SK-N-SH (cell line): ENCODE results near the gene RAB26.
"Not testable (repeated sequence)": the region's sequence is repeated elsewhere in the genome, so short reads cannot be mapped to it uniquely, and the experiment has no call there.

Experiments
- MXI1 ChIP-seq: IDR thresholded peaks from 2 replicates; pipeline ENCODE4 v1.6.1; 2012; ENCODE audit warnings: mild to moderate bottlenecking, low read depth, low read length, improper control_type of control experiment
- RAD21 ChIP-seq: IDR thresholded peaks from 2 replicates; pipeline ENCODE4 v1.6.1; 2012; ENCODE audit warnings: mild to moderate bottlenecking, low read length
- RFX5 ChIP-seq: IDR thresholded peaks from 2 replicates; pipeline ENCODE4 v1.6.1; 2012; ENCODE audit warnings: mild to moderate bottlenecking, improper control_type of control experiment, low read length
- TF ChIP-seq, protein P1 (sequence below): fragments of 200-600 bp; sonication (generic); IDR thresholded peaks from 2 replicates; pipeline ENCODE4 v1.6.1; 2017; ENCODE audit warnings: antibody characterized with exemption, mild to moderate bottlenecking, moderate library complexity
- TF ChIP-seq, protein P2 (sequence below): IDR thresholded peaks from 2 replicates; pipeline ENCODE4 v1.6.1; 2012; ENCODE audit warnings: mild to moderate bottlenecking, low read depth, low read length, moderate library complexity

DNA sequence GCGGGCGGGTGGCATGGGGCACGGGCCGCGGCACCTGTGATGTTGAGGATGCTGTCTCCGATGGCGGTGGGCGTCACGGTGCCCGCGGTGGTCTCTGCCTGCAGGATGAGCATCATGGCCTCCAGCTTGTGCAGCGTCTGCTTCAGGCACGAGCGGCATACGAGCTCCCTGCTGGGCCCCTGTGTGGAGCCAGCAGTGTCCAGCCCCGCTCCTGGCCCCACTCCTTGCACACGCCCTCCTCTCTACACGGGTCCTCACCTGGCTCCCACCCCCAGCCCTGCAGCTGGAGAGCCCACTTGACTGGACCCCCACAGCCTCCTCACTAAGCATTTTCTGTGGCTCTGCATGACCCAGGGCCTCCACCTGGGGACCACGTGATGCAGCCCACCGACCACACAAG is 44.0 kb upstream of the RAB26 start:
- TF ChIP-seq, protein P1, sequence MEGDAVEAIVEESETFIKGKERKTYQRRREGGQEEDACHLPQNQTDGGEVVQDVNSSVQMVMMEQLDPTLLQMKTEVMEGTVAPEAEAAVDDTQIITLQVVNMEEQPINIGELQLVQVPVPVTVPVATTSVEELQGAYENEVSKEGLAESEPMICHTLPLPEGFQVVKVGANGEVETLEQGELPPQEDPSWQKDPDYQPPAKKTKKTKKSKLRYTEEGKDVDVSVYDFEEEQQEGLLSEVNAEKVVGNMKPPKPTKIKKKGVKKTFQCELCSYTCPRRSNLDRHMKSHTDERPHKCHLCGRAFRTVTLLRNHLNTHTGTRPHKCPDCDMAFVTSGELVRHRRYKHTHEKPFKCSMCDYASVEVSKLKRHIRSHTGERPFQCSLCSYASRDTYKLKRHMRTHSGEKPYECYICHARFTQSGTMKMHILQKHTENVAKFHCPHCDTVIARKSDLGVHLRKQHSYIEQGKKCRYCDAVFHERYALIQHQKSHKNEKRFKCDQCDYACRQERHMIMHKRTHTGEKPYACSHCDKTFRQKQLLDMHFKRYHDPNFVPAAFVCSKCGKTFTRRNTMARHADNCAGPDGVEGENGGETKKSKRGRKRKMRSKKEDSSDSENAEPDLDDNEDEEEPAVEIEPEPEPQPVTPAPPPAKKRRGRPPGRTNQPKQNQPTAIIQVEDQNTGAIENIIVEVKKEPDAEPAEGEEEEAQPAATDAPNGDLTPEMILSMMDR, result not testable (repeated sequence)
- not testable (repeated sequence) for TF ChIP-seq RAD21, MXI1, RFX5
- TF ChIP-seq, protein P2, sequence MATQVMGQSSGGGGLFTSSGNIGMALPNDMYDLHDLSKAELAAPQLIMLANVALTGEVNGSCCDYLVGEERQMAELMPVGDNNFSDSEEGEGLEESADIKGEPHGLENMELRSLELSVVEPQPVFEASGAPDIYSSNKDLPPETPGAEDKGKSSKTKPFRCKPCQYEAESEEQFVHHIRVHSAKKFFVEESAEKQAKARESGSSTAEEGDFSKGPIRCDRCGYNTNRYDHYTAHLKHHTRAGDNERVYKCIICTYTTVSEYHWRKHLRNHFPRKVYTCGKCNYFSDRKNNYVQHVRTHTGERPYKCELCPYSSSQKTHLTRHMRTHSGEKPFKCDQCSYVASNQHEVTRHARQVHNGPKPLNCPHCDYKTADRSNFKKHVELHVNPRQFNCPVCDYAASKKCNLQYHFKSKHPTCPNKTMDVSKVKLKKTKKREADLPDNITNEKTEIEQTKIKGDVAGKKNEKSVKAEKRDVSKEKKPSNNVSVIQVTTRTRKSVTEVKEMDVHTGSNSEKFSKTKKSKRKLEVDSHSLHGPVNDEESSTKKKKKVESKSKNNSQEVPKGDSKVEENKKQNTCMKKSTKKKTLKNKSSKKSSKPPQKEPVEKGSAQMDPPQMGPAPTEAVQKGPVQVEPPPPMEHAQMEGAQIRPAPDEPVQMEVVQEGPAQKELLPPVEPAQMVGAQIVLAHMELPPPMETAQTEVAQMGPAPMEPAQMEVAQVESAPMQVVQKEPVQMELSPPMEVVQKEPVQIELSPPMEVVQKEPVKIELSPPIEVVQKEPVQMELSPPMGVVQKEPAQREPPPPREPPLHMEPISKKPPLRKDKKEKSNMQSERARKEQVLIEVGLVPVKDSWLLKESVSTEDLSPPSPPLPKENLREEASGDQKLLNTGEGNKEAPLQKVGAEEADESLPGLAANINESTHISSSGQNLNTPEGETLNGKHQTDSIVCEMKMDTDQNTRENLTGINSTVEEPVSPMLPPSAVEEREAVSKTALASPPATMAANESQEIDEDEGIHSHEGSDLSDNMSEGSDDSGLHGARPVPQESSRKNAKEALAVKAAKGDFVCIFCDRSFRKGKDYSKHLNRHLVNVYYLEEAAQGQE, result not testable (repeated sequence)
